HCT116 (cell line): ENCODE results near the gene STAC.

Experiments used
- EZH2 ChIP-seq: fragments of 200-600 bp; sonication (generic); IDR thresholded peaks from 2 replicates; pipeline ENCODE4 v1.6.1; 2017; ENCODE audit warnings: antibody characterized with exemption, mixed run types
- EZH2phosphoT487 ChIP-seq: fragments of 200-600 bp; IDR thresholded peaks from 2 replicates; pipeline ENCODE4 v1.6.1; 2018; ENCODE audit warnings: antibody characterized with exemption, borderline replicate concordance
- JUND ChIP-seq: IDR thresholded peaks from 2 replicates; pipeline ENCODE4 v1.6.1; 2012
- POLR2A ChIP-seq: IDR thresholded peaks from 2 replicates; pipeline ENCODE4 v1.7.0; 2011; ENCODE audit warnings: borderline replicate concordance; ENCODE audit not compliant: insufficient read depth, insufficient read length; ENCODE audit errors: extremely low read depth
- POLR2AphosphoS5 ChIP-seq: IDR thresholded peaks from 2 replicates; pipeline ENCODE4 v1.6.1; 2011; ENCODE audit warnings: mild to moderate bottlenecking, low read depth, low read length, moderate library complexity
- RAD21 ChIP-seq: IDR thresholded peaks from 2 replicates; pipeline ENCODE4 v1.6.1; 2012; ENCODE audit warnings: low read depth, mild to moderate bottlenecking
- SIN3A ChIP-seq: IDR thresholded peaks from 2 replicates; pipeline ENCODE4 v1.6.1; 2012; ENCODE audit warnings: low read depth
- SRF ChIP-seq: IDR thresholded peaks from 2 replicates; pipeline ENCODE4 v1.6.1; 2012; ENCODE audit warnings: low read depth
- YY1 ChIP-seq: IDR thresholded peaks from 2 replicates; pipeline ENCODE4 v1.6.1; 2011; ENCODE audit warnings: low read length, low read depth, moderate library complexity, mild to moderate bottlenecking; ENCODE audit not compliant: insufficient replicate concordance; ENCODE audit errors: extremely low read depth
- ZNF274 ChIP-seq: fragments of 200-500 bp; sonication (Bioruptor generic); IDR thresholded peaks from 2 replicates; pipeline ENCODE4 v1.6.1; 2014; ENCODE audit warnings: mild to moderate bottlenecking, low read depth, low read length, inconsistent platforms
- TF ChIP-seq, protein P1 (sequence below), 3 experiments: fragments of 200-600 bp in 1 of 3; sonication (generic) in 1 of 3; IDR thresholded peaks in 2 of 3; conservative IDR thresholded peaks in 1 of 3; 2 replicates each; pipeline ENCODE4 v1.5.1; 2012 to 2017; ENCODE audit warnings: low read depth in 2 of 3, low read length in 2 of 3, antibody characterized with exemption in 1 of 3, borderline replicate concordance in 1 of 3, control low read depth in 1 of 3, mild to moderate bottlenecking in 1 of 3, mixed read lengths in 1 of 3, mixed run types in 1 of 3, moderate library complexity in 1 of 3; ENCODE audit not compliant: insufficient read depth in 1 of 3
- TF ChIP-seq, protein P2 (sequence below): IDR thresholded peaks from 2 replicates; pipeline ENCODE4 v1.6.1; 2011; ENCODE audit warnings: mild to moderate bottlenecking, low read length, moderate library complexity; ENCODE audit not compliant: insufficient replicate concordance; ENCODE audit errors: extremely low read depth
- TF ChIP-seq, protein P3 (sequence below): IDR thresholded peaks from 2 replicates; pipeline ENCODE4 v1.6.1; 2012; ENCODE audit warnings: low read depth

DNA sequence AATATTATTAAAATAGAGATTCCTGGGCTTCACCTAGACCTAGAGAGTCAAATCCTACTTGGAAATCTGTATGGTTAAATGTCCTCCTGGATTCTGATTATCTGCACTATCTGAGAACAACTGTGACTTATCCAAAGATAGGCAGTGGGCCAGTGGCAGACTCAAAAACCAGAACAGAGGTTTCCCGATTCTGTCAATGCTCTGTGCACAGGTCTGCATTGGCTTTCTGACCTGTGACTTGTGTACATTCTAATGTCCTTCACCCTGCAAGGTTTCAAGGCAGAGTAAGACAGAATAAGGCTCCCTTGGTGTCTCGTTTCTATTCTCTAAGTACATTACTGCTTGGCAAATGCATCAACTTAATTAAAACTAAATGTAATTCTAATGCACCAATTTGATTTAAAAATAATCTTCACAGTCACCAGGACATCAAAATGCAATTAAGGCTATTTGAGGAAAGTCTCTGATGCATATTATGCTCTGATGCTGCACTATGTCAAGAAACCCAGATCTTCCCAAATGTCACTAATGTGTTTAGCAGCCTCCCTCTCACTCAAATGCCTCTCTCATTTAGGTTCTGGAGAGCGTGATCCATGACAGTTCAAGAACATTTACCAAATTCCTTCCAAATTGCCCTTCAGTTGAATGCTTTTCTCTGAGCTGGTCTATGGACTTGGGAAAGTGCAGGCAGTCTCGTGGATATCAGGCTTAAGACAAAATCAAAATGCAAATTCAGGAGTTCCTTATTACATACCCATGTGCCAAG is 140.1 kb downstream of the STAC start:
- TF ChIP-seq, protein P1, sequence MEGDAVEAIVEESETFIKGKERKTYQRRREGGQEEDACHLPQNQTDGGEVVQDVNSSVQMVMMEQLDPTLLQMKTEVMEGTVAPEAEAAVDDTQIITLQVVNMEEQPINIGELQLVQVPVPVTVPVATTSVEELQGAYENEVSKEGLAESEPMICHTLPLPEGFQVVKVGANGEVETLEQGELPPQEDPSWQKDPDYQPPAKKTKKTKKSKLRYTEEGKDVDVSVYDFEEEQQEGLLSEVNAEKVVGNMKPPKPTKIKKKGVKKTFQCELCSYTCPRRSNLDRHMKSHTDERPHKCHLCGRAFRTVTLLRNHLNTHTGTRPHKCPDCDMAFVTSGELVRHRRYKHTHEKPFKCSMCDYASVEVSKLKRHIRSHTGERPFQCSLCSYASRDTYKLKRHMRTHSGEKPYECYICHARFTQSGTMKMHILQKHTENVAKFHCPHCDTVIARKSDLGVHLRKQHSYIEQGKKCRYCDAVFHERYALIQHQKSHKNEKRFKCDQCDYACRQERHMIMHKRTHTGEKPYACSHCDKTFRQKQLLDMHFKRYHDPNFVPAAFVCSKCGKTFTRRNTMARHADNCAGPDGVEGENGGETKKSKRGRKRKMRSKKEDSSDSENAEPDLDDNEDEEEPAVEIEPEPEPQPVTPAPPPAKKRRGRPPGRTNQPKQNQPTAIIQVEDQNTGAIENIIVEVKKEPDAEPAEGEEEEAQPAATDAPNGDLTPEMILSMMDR (IDR thresholded peaks at IDR 0.05 in 2 of 3, conservative IDR thresholded peaks at IDR 0.05 in 1 of 3; ENCODE audit: borderline replicate concordance in 1 of 3, insufficient read depth in 1 of 3, low read depth in 2 of 3, low read length in 2 of 3) = no peak
- no peak for TF ChIP-seq YY1
- no peak for TF ChIP-seq JUND
- no peak for TF ChIP-seq ZNF274
- TF ChIP-seq, protein P2, sequence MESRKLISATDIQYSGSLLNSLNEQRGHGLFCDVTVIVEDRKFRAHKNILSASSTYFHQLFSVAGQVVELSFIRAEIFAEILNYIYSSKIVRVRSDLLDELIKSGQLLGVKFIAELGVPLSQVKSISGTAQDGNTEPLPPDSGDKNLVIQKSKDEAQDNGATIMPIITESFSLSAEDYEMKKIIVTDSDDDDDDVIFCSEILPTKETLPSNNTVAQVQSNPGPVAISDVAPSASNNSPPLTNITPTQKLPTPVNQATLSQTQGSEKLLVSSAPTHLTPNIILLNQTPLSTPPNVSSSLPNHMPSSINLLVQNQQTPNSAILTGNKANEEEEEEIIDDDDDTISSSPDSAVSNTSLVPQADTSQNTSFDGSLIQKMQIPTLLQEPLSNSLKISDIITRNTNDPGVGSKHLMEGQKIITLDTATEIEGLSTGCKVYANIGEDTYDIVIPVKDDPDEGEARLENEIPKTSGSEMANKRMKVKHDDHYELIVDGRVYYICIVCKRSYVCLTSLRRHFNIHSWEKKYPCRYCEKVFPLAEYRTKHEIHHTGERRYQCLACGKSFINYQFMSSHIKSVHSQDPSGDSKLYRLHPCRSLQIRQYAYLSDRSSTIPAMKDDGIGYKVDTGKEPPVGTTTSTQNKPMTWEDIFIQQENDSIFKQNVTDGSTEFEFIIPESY = no peak
- TF ChIP-seq EZH2 = no peak
- TF ChIP-seq, protein P3, sequence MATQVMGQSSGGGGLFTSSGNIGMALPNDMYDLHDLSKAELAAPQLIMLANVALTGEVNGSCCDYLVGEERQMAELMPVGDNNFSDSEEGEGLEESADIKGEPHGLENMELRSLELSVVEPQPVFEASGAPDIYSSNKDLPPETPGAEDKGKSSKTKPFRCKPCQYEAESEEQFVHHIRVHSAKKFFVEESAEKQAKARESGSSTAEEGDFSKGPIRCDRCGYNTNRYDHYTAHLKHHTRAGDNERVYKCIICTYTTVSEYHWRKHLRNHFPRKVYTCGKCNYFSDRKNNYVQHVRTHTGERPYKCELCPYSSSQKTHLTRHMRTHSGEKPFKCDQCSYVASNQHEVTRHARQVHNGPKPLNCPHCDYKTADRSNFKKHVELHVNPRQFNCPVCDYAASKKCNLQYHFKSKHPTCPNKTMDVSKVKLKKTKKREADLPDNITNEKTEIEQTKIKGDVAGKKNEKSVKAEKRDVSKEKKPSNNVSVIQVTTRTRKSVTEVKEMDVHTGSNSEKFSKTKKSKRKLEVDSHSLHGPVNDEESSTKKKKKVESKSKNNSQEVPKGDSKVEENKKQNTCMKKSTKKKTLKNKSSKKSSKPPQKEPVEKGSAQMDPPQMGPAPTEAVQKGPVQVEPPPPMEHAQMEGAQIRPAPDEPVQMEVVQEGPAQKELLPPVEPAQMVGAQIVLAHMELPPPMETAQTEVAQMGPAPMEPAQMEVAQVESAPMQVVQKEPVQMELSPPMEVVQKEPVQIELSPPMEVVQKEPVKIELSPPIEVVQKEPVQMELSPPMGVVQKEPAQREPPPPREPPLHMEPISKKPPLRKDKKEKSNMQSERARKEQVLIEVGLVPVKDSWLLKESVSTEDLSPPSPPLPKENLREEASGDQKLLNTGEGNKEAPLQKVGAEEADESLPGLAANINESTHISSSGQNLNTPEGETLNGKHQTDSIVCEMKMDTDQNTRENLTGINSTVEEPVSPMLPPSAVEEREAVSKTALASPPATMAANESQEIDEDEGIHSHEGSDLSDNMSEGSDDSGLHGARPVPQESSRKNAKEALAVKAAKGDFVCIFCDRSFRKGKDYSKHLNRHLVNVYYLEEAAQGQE = no peak
- no peak for TF ChIP-seq RAD21
- no peak for TF ChIP-seq POLR2AphosphoS5
- no peak for TF ChIP-seq SRF
- no peak for TF ChIP-seq POLR2A
- no peak for TF ChIP-seq EZH2phosphoT487
- TF ChIP-seq SIN3A = no peak
